ENCODE data around the gene GPR107. TPM values are rescaled to one million over a fixed set of nuclear protein-coding genes. Genes with fewer than 3 reads are reported as not detected.

GPR107 gene
- polyA plus RNA-seq, 3 donors = 6.0 to 22.6 (median 6.0) TPM

DNA sequence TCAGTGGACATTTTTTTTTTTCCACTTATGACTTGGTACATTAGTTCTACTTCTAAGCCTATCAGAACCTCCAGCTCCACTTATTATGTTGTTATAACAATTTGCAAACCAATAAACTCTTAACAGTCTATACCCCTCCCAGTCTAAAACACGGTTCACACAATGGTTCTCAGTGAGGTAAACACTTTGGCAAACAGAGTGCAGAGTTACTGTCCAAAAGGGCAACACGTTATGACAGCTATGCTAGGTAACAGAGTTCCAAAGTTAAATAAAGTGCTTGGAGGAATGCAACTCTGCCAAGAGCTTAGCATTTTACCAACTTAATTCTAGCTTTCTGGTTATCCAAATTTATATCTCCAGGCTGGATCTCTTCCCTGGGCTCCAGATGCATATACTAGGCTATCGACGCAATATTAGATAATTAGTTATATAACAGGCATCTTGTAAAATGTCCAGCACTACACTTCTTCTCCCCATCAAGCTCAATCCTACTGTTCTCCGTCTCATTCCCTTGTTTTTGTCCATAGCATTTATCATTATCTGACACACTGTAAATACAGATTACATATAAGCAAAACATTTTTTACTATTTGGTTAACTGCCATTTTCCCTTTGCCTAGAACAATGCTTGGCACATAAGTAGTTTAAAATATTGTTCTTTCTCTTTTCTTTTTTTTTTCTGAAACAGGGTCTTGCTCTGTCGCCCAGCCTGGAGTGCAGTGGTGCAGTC, 25.0 kb upstream of the GPR107 start:
- Histone ChIP-seq H3K9ac (ENCODE audit: insufficient read depth, low read length, poor library complexity, severe bottlenecking) (no peak overlapping the region), H3K4me3 (replicated peaks in 1 of 3; ENCODE audit: low read depth in 2 of 3, low read length in 3 of 3) (no peak overlapping the region), H3K36me3 (replicated peaks in 1 of 2; ENCODE audit: control insufficient read depth in 1 of 2, insufficient read depth in 2 of 2, low read length in 2 of 2) (no peaks in the 10 kb centered on the region), H2AFZ (ENCODE audit: insufficient read depth, low read depth, low read length, poor library complexity, severe bottlenecking) (no peak overlapping the region), H4K20me1 (ENCODE audit: insufficient read depth, low read length) (peaks cover 95% of the 10 kb centered on the region), H3K79me2 (ENCODE audit: insufficient read depth, low read length) (peaks cover 100% of the 10 kb centered on the region), H3K4me2 (replicated peaks; ENCODE audit: extremely low read depth, low read length, poor library complexity, severe bottlenecking) (no peak overlapping the region), H3K9me3 (replicated peaks in 1 of 2; ENCODE audit: control insufficient read depth in 1 of 2, insufficient read depth in 1 of 2, low read length in 2 of 2) (peaks cover 0 to 2% of the 10 kb centered on the region in 2 donors), H3K4me1 (ENCODE audit: control insufficient read depth in 1 of 2, insufficient read depth in 2 of 2, low read length in 2 of 2) (peaks cover 75 to 87% of the 10 kb centered on the region in 2 donors), H3K27me3 (ENCODE audit: control insufficient read depth in 2 of 2, insufficient read depth in 2 of 2, low read length in 2 of 2) (no peaks in the 10 kb centered on the region), H3K27ac (ENCODE audit: low read depth in 1 of 2, low read length in 2 of 2) (peak overlapping the region; percentile 39 to 92)
- H3K9me3 Mint-ChIP-seq = peaks cover 0 to 6% (median 4%) of the 10 kb centered on the region in 7 donors
- no peak overlapping the region for H3K4me3 Mint-ChIP-seq
- intact Hi-C loops (cut with micrococcal nuclease) = no loop called here
- TF ChIP-seq, protein P1, sequence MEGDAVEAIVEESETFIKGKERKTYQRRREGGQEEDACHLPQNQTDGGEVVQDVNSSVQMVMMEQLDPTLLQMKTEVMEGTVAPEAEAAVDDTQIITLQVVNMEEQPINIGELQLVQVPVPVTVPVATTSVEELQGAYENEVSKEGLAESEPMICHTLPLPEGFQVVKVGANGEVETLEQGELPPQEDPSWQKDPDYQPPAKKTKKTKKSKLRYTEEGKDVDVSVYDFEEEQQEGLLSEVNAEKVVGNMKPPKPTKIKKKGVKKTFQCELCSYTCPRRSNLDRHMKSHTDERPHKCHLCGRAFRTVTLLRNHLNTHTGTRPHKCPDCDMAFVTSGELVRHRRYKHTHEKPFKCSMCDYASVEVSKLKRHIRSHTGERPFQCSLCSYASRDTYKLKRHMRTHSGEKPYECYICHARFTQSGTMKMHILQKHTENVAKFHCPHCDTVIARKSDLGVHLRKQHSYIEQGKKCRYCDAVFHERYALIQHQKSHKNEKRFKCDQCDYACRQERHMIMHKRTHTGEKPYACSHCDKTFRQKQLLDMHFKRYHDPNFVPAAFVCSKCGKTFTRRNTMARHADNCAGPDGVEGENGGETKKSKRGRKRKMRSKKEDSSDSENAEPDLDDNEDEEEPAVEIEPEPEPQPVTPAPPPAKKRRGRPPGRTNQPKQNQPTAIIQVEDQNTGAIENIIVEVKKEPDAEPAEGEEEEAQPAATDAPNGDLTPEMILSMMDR (IDR thresholded peaks at IDR 0.05) = no peak
- no peak for DNase-seq
- peak overlapping the region in 6 of 7 donors; percentile 41 to 97 (median 75) for H3K27ac Mint-ChIP-seq
- WGBS (ENCODE audit: insufficient coverage) = 100% methylated on average over 1 of the region's 6 CpGs
- H3K27me3 Mint-ChIP-seq (ENCODE audit: low read depth in 3 of 3) = peaks cover 0 to 1% (median 0%) of the 10 kb centered on the region in 3 donors
- peaks cover 92% of the 10 kb centered on the region for H3K4me1 Mint-ChIP-seq
- peaks cover 15 to 17% of the 10 kb centered on the region in 2 donors for H3K36me3 Mint-ChIP-seq

DNA sequence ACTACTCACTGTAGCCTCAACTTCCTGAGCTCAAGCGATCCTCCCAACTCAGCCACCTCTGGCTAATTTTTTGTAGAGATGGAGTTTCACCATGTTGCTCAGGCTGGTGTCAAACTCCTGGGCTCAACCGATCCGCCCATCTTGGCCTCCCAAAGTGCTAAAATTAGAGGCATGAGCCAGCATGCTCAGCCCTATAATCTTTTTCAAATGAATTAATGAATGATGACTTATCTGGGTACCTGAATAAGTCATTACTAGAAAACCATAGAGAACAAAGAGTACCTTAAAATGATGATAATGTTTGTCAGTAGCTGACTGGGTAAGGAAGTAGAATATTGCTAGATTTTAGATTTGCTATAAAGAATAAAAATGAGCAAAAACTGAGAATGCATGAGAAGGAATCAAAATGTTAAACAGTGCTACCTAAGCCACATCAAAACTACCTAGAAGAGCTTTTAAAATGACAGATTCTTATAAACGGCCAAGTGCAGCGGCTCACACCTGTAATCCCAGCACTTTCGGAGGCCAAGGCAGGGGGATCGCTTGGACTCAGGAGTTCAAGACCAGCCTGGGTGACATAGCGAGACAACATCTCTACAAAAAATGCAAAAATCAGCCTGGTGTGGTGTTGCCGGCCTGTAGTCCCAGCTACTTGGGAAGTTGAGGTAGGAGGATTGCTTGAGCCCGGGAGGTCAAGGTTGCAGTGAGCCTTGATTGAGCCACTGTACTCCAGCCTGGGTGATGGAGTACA, 24.3 kb upstream of the GPR107 start:
- H3K79me2 ChIP-seq (ENCODE audit: insufficient read depth, low read length) = peaks cover 100% of the 10 kb centered on the region
- no peak overlapping the region for H3K4me2 ChIP-seq (replicated peaks; ENCODE audit: extremely low read depth, low read length, poor library complexity, severe bottlenecking)
- H3K27ac ChIP-seq (ENCODE audit: low read depth in 1 of 2, low read length in 2 of 2) = peak overlapping the region; percentile 39 to 92
- H2AFZ ChIP-seq (ENCODE audit: insufficient read depth, low read depth, low read length, poor library complexity, severe bottlenecking) = no peak overlapping the region
- TF ChIP-seq, protein P1 (IDR thresholded peaks at IDR 0.05) = no peak
- Mint-ChIP-seq H3K4me1 (peaks cover 92% of the 10 kb centered on the region), H3K36me3 (peaks cover 15 to 17% of the 10 kb centered on the region in 2 donors), H3K4me3 (no peak overlapping the region), H3K27me3 (ENCODE audit: low read depth in 3 of 3) (no peaks in the 10 kb centered on the region), H3K9me3 (peaks cover 0 to 8% (median 4%) of the 10 kb centered on the region in 7 donors), H3K27ac (peak overlapping the region; percentile 28 to 90 (median 63))
- WGBS (ENCODE audit: insufficient coverage) = 94% methylated on average over 5 of the region's 10 CpGs
- peaks cover 0 to 2% of the 10 kb centered on the region in 2 donors for H3K9me3 ChIP-seq (replicated peaks in 1 of 2; ENCODE audit: control insufficient read depth in 1 of 2, insufficient read depth in 1 of 2, low read length in 2 of 2)
- H3K4me3 ChIP-seq (replicated peaks in 1 of 3; ENCODE audit: low read depth in 2 of 3, low read length in 3 of 3) = no peak overlapping the region
- H3K4me1 ChIP-seq (ENCODE audit: control insufficient read depth in 1 of 2, insufficient read depth in 2 of 2, low read length in 2 of 2) = peaks cover 74 to 87% of the 10 kb centered on the region in 2 donors
- intact Hi-C loops (cut with micrococcal nuclease) = no loop called here
- no peak for DNase-seq
- no peaks in the 10 kb centered on the region for H3K27me3 ChIP-seq (ENCODE audit: control insufficient read depth in 2 of 2, insufficient read depth in 2 of 2, low read length in 2 of 2)
- no peak overlapping the region for H3K9ac ChIP-seq (ENCODE audit: insufficient read depth, low read length, poor library complexity, severe bottlenecking)
- H4K20me1 ChIP-seq (ENCODE audit: insufficient read depth, low read length) = peaks cover 95% of the 10 kb centered on the region
- H3K36me3 ChIP-seq (replicated peaks in 1 of 2; ENCODE audit: control insufficient read depth in 1 of 2, insufficient read depth in 2 of 2, low read length in 2 of 2) = no peaks in the 10 kb centered on the region
